ENCODE measurements around the gene DPEP3.

The DPEP3 gene

GRCh38 chr16:67966549-67967182 lies 13.6 kb downstream of the DPEP3 start:
- no peak for DNase-seq

- DNase-seq: no peak
Observed at GRCh38 chr16:67965668-67966548, 14.4 kb downstream of the DPEP3 start.

DNA sequence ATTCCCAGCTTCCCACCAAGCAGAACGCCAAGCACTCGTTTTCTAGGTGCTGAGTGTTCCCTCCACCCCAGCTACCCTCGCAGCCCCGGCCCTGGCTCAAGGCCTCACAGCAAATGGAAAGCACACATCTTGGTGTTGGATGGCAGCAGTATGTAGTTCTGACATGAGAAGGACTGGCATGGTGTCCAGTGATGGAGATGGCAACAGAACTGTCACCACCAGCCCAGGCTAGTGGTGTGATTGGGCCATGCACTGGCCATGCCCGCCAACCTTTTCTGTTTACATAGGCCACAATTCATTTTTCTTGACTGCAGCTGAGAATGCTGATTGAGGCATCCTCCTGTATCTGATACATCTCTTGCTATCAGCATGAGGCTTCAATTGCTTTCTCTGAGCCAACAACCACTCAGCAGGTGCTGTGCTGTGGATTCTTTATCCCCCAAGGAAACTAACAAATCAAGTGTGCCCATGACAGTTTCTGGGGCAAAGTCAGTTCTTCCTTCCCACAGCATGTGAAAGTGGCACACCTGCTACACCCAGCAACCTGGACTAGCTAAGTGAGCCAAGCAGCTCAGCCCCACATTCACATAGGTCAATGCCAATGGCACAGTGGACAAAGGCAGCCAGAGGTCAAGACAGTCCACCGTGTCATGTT lies 15.7 kb downstream of the DPEP3 start:
- no peak for DNase-seq

GRCh38 chr16:67963662-67964321 lies 16.5 kb downstream of the DPEP3 start:
- no peak for DNase-seq

DNA sequence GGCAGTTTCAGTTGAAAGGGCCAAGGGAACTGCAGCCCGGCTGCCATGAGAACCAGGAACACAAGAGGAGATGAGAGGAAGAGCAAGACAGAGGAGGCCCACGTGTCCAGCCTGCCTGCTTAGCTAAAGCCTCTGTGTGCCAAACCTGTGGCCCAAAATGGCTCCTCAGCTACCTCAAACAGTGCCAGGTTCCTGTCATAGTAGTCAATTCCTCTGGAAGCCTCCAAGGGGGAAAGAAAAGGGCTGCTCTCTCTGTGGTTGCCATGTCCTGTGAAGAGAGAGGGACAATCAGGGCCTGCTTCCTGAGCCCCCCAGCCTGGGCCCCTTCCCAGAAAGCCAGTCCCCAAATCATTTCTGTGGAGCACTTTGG lies 17.0 kb downstream of the DPEP3 start:
- no peak for DNase-seq

GRCh38 chr16:67962135-67962534 lies 18.2 kb downstream of the DPEP3 start:
- no peak for DNase-seq

DNA sequence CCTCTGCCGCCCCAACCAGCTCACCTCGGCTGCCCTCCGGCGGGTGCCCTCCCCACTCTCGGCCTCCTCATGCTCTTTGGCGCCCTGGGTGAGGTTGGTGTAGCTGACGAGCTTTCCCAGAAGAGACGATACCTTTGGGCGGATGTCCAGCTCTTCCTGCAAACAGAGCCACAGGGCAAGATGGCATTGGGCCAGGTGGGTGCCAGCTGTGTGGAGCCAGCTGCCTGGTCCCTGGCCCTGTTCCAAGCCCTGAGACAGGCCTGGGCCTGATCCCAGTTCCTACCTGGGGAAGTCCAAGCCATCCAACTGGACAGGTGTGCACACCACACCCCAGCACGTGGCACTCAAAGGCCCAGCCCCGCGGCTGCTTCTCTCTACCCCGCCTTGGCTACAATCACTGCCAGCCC lies 18.7 kb downstream of the DPEP3 start:
- no peak for DNase-seq

- DNase-seq: no peak
Observed at GRCh38 chr16:67959536-67960329, 20.6 kb downstream of the DPEP3 start.

GRCh38 chr16:67957622-67958021 lies 22.7 kb downstream of the DPEP3 start:
- DNase-seq: no peak

GRCh38 chr16:67954421-67955196 lies 25.7 kb downstream of the DPEP3 start:
- DNase-seq: no peak

DNA sequence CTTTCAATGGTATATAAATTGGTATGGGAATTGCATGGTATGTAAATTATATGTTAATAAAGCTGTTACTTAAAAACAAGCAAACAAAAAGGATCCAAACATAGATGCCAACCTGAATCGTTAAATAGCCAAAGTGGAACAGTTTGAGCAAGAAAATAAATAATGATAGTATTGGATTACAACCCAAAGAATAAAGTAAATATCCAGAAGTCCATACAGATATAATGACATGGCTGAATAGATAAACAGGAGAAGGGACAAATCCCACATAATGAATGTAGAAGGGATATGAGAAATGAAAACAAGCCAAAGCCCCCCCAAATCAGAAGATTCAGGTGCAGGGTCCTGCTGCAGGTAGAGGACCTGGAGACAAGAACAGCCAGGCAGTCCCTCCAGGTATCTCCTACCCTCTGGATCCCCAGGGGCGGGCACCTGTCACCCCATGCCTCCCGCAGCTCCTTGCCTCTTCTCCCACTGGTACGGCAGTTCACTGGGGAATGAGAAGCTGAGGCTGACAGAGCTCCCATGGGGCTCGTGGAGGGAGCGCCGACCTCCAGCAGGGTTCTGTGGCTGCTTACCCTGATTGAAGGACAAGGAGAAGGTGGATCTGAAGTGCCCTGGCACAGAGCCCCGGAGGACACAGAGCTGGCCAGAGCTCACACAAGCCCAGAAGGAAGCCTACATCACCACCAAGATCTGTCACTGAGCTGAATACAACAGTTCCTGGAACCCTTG lies 26.5 kb downstream of the DPEP3 start:
- no peak for DNase-seq

DNA sequence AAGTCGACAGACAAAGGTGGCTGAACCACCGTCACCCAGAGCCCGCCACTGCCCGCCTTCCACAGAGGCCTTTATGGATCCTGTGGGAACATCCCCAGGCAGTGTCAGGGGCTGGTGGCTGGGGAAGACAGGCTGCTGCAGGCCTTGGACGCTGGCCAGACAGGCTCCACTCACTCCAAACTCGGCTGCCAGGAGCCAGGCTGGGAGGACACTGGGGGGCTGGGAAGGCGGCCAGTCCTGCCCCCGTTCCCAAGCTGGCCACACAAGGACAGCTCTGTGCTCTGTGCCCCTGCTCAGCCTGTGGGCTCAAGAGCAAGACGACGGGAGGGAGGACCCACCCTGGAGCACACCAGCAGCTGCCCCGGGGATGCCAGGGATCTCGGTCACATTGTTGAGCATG lies 28.8 kb downstream of the DPEP3 start:
- no peak for DNase-seq

DNA sequence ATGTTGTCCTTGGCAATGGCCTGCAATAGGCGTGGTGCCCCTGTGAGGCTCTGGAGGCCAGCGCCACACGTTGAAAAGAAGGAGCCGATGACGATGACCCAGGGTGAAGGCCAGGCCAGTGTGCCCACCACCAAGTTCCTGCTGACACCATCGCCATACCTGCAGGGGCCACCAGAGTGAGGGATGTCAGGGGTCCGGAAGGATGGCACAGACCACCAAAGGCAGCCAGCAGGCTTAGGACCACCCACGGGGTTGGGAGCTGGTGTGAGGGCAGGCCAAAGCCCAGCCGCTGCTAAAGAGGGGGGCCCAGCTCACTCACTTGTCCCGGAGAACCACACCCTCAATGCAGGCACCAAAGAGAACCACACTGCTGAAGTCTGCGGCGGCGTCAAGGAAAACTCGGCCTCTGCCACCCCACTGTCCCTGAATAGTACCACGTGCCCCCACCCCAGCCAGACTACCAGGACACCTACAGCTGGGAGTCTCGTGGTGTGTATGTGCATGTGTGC lies 29.9 kb downstream of the DPEP3 start:
- DNase-seq: no peak

- no peak for DNase-seq
Observed at GRCh38 chr16:67949645-67950044, 30.7 kb downstream of the DPEP3 start.

DNA sequence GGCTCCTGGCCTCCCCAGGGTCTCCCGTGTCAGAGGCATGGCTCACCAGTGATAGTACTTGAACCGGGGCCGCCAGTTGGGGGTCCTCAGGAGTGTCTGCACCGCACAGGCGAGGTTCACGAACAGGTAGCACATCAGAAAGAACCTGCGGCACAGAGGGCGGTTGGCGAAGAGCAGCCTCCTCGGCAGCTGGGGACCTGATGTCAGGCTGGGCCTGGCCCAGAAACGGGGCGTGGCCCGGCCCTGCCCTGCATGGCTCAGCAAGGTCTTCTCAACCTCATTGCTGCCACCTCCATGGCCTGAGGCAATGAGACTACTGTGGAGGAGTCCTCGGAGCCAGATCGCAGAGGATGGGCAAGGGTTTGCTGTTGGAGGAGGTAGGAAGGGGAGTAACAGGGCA lies 32.3 kb downstream of the DPEP3 start:
- DNase-seq: no peak

DNA sequence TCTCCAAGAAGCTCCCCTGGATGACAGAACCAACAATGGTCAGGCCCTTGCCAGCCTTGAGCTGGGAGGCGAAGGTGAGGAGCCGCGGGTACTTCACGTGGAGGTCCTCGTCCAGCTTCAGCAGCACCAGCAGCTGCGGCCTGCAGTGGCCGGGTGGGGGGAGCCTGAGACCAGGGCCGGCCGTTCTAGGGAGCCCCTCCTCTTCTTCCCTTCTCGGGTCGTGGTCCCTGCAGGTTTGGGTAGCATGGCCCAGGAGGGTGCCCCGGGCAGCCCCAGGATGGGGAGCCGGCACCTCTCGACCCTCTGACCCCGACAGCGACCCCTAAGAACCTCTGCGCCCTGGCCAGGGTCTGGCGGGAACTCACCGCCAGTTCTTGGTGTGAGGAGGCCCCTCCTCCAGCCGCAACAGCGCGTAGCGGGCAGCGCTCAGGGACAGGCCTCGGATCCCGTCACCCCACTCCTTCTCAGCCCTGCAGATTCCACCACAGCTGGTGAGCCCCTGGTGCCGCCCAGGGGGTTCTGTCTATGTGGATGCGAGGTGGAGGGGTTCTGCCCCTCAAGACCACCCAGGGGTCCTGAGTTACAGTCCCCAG lies 33.2 kb downstream of the DPEP3 start:
- no peak for DNase-seq

- no peak for DNase-seq
Observed at GRCh38 chr16:67946128-67946569, 34.1 kb downstream of the DPEP3 start.

GRCh38 chr16:67945392-67945933 lies 34.8 kb downstream of the DPEP3 start:
- DNase-seq: no peak

DNA sequence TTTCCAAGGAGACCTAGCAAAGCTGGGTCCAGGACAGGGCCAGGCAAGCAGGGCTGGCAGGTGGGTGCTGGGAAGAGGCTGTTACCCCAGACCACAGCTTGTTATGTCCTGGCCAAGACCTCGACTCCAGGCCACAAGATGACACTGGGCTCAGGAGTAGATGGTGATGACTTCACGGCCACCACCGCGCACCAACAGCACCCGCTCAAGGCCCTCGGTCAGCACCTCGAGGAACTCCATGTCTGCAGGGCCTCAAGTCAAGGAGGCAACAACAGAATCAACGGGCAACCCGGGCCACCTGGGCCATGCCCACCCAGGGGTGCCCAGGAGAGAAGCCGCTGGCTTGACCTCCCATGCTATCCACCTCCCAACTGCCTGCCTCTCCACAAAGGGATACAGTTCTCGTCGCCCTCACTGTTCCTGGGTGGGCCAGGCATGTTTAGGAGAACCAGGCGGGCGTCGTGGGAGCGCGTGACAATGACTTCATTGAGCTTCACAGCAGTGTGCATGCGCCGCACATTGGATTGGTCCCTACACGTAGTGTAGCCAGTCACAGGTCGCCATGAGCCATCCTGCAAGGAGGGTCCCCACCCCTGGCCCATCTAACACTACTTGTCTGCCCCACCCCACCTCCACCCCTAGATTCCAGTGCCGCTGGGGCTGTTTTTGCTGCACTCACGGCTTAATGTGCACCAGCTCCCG lies 35.5 kb downstream of the DPEP3 start:
- DNase-seq: no peak

Data from activated CD4-positive, alpha-beta T cell treated with anti-CD3 and anti-CD28 coated beads, Interleukin-2, amount 50 U/mL, for 1 hour (primary cell).